NT2/D1 (cell line): Measurements from ENCODE around the gene SEPTIN12.

Experiments
- DNase-seq: peaks from one replicate; pipeline ENCODE4 v3.0.0-alpha.2; 2011; ENCODE audit warnings: low read depth, low spot score
- H3K27me3 ChIP-seq: 2 replicates; pipeline ENCODE4 v1.6.0; 2011; ENCODE audit warnings: mild to moderate bottlenecking; ENCODE audit not compliant: insufficient read length, insufficient read depth
- H3K36me3 ChIP-seq: 2 replicates; pipeline ENCODE4 v1.6.1; 2011; ENCODE audit warnings: mild to moderate bottlenecking, low read length, mixed read lengths; ENCODE audit not compliant: insufficient read depth, insufficient read length
- H3K4me1 ChIP-seq: 2 replicates; pipeline ENCODE4 v1.5.1; 2011; ENCODE audit not compliant: insufficient read depth, insufficient read length
- H3K4me3 ChIP-seq: 2 replicates; pipeline ENCODE4 v1.5.1; 2011; ENCODE audit warnings: low read depth; ENCODE audit not compliant: insufficient read length
- H3K9ac ChIP-seq: 2 replicates; pipeline ENCODE4 v1.6.0; 2011; ENCODE audit warnings: low read depth; ENCODE audit not compliant: insufficient read length
- H3K9me3 ChIP-seq: 2 replicates; pipeline ENCODE4 v1.5.1; 2011; ENCODE audit warnings: mild to moderate bottlenecking, low read length; ENCODE audit not compliant: insufficient read depth
- SUZ12 ChIP-seq: IDR thresholded peaks from 2 replicates; pipeline ENCODE4 v1.6.1; 2011; ENCODE audit not compliant: insufficient read length, insufficient read depth; ENCODE audit errors: extremely low read depth
- YY1 ChIP-seq: IDR thresholded peaks from 2 replicates; pipeline ENCODE4 v1.6.1; 2011; ENCODE audit not compliant: insufficient read length, insufficient read depth
- ZNF274 ChIP-seq: IDR thresholded peaks from 2 replicates; pipeline ENCODE4 v1.6.1; 2011; ENCODE audit warnings: mild to moderate bottlenecking, low read depth, low read length

The SEPTIN12 gene

DNA sequence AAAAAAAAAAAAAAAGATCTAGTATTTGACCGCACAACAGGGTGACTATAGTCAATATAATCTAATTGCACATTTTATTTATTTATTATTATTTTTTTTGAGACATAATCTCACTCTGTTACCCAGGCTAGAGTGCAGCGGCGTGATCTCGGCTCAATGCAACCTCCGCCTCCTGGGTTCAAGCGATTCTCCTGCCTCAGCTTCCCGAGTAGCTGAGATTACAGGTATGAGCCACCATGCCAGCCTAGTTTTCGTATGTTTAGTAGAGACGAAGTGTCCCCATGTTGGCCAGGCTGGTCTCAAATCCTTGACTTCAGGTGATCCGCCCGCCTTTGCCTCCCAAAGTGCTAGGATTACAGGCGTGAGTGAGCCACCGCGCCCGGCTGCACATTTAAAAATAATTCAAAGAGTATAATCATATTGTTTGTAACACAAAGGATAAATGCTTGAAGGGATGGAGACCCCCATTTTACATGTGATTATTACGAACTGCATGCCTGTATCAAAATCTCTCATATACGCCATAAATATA is 54.9 kb downstream of the SEPTIN12 start:
- Histone ChIP-seq H3K27me3 (no peaks in the 10 kb centered on the region), H3K9me3 (no peaks in the 10 kb centered on the region), H3K4me1 (peaks cover 6% of the 10 kb centered on the region), H3K9ac (peak overlapping the region; percentile 96), H3K36me3 (peaks cover 37% of the 10 kb centered on the region), H3K4me3 (peak overlapping the region; percentile 93)
- no peak for DNase-seq
- TF ChIP-seq YY1: no peak
- TF ChIP-seq ZNF274: no peak
- TF ChIP-seq SUZ12: no peak

DNA sequence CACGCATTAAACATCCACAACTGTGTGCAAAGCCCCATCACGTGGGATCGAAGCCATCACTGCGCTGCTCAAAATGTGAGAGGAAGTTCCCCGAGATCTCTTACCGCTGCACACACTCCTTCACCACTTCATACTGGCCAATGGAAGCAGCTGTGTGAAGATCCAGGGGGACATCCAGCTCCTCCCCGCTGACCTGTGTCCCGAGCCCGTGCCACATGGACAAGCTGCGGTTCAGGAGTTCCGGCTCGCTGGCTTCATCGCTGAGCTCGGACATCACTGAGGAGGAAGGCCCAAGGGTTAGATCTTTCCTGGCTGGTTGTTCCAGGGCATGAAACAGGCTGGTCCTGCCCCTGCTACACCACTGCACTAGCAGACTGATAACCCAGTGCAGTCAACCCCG is 58.3 kb downstream of the SEPTIN12 start:
- DNase-seq: no peak
- no peak for TF ChIP-seq SUZ12
- no peak for TF ChIP-seq YY1
- no peak for TF ChIP-seq ZNF274
- peaks cover 65% of the 10 kb centered on the region for H3K36me3 ChIP-seq
- no peaks in the 10 kb centered on the region for H3K27me3 ChIP-seq
- H3K9me3 ChIP-seq: no peaks in the 10 kb centered on the region
- H3K9ac ChIP-seq: no peak overlapping the region
- H3K4me3 ChIP-seq: no peak overlapping the region
- no peaks in the 10 kb centered on the region for H3K4me1 ChIP-seq

GRCh38 chr16:4728676-4729075 is 59.5 kb downstream of the SEPTIN12 start:
- H3K9me3 ChIP-seq: no peaks in the 10 kb centered on the region
- no peaks in the 10 kb centered on the region for H3K27me3 ChIP-seq
- H3K4me3 ChIP-seq: no peak overlapping the region
- no peak for DNase-seq
- peaks cover 76% of the 10 kb centered on the region for H3K36me3 ChIP-seq
- H3K9ac ChIP-seq: no peak overlapping the region
- no peaks in the 10 kb centered on the region for H3K4me1 ChIP-seq
- no peak for TF ChIP-seq SUZ12
- no peak for TF ChIP-seq YY1
- TF ChIP-seq ZNF274: no peak
